ENCODE data around the gene CRY2. TPM values are rescaled to one million over a fixed set of nuclear protein-coding genes. Genes with fewer than 3 reads are reported as not detected.

The CRY2 gene
- total RNA-seq, 1 experiment from 2014 or later, result 8.1 TPM

GRCh38 chr11:45924927-45925326, 77.7 kb downstream of the CRY2 start:
- intact Hi-C loops (cut with micrococcal nuclease), result no loop called here
- no peak overlapping the region for H3K27ac Mint-ChIP-seq (ENCODE audit: low read depth, unreplicated experiment)
- no peak for DNase-seq (ENCODE audit: unreplicated experiment)
- H3K4me1 Mint-ChIP-seq (ENCODE audit: insufficient read depth, unreplicated experiment), result peaks cover 13% of the 10 kb centered on the region
- no TSS peak for BruUV-seq (replicated peaks)
- CTCF ChIA-PET, result interaction anchor here (0.9 to 1.0 kb wide), 2 partner anchors 11 to 82 kb away, joined by 3 read pairs; no protein-coding TSS in a partner anchor
- H3K9me3 Mint-ChIP-seq (ENCODE audit: unreplicated experiment), result no peaks in the 10 kb centered on the region
- H3K36me3 Mint-ChIP-seq (ENCODE audit: insufficient read depth, unreplicated experiment), result peaks cover under 1% of the 10 kb centered on the region
- no peaks in the 10 kb centered on the region for H3K27me3 Mint-ChIP-seq (ENCODE audit: insufficient read depth, unreplicated experiment)
- TF ChIP-seq CTCF (IDR thresholded peaks at IDR 0.05; ENCODE audit: unreplicated experiment), result no peak
- no peak overlapping the region for H3K4me3 Mint-ChIP-seq (ENCODE audit: unreplicated experiment)
- POLR2A ChIA-PET, result interaction anchor here (0.9 kb wide), 1 partner anchor 8 kb away, joined by 3 read pairs; no protein-coding TSS in a partner anchor

DNA sequence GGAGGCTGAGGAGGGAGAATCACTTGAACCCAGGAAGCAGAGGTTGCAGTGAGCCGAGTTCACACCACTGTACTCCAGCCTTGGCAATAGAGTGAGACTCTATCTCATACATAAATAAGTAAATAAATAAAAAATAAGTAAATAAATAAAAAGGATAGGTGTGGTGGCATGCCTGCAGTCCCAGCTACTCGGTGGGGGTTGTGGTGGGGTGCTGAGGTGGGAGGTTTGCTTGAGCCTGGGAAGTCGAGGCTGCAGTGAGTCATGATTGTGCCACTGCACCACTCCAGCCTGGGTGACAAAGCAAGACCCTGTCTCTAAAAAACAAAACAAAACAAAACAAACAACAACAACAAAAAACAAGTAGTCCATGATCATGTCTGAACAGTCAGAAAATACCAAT, 78.3 kb downstream of the CRY2 start:
- H3K27ac Mint-ChIP-seq (ENCODE audit: low read depth, unreplicated experiment), result no peak overlapping the region
- H3K9me3 Mint-ChIP-seq (ENCODE audit: unreplicated experiment), result no peaks in the 10 kb centered on the region
- no peak for TF ChIP-seq CTCF (IDR thresholded peaks at IDR 0.05; ENCODE audit: unreplicated experiment)
- H3K4me1 Mint-ChIP-seq (ENCODE audit: insufficient read depth, unreplicated experiment), result peaks cover 19% of the 10 kb centered on the region
- peaks cover 5% of the 10 kb centered on the region for H3K36me3 Mint-ChIP-seq (ENCODE audit: insufficient read depth, unreplicated experiment)
- no peaks in the 10 kb centered on the region for H3K27me3 Mint-ChIP-seq (ENCODE audit: insufficient read depth, unreplicated experiment)
- no peak for DNase-seq (ENCODE audit: unreplicated experiment)
- H3K4me3 Mint-ChIP-seq (ENCODE audit: unreplicated experiment), result no peak overlapping the region
- intact Hi-C loops (cut with micrococcal nuclease), result no loop called here
- no TSS peak for BruUV-seq (replicated peaks)
- ChIA-PET CTCF (interaction anchor here (0.9 to 1.1 kb wide), 2 partner anchors 10 to 40 kb away, joined by 3 to 7 read pairs; no protein-coding TSS in a partner anchor), POLR2A (interaction anchor here (0.9 kb wide), 1 partner anchor 9 kb away, joined by 3 read pairs; no protein-coding TSS in a partner anchor)

GRCh38 chr11:45926001-45926401, 78.7 kb downstream of the CRY2 start:
- ChIA-PET CTCF (interaction anchor here (0.9 to 1.1 kb wide), 2 partner anchors 10 to 39 kb away, joined by 3 to 7 read pairs; no protein-coding TSS in a partner anchor), POLR2A (no interaction called here)
- no TSS peak for BruUV-seq (replicated peaks)
- Mint-ChIP-seq H3K4me1 (ENCODE audit: insufficient read depth, unreplicated experiment) (peaks cover 23% of the 10 kb centered on the region), H3K9me3 (ENCODE audit: unreplicated experiment) (no peaks in the 10 kb centered on the region), H3K36me3 (ENCODE audit: insufficient read depth, unreplicated experiment) (peaks cover 5% of the 10 kb centered on the region), H3K27me3 (ENCODE audit: insufficient read depth, unreplicated experiment) (no peaks in the 10 kb centered on the region), H3K4me3 (ENCODE audit: unreplicated experiment) (no peak overlapping the region), H3K27ac (ENCODE audit: low read depth, unreplicated experiment) (no peak overlapping the region)
- no peak for TF ChIP-seq CTCF (IDR thresholded peaks at IDR 0.05; ENCODE audit: unreplicated experiment)
- DNase-seq (ENCODE audit: unreplicated experiment), result no peak
- intact Hi-C loops (cut with micrococcal nuclease), result no loop called here

DNA sequence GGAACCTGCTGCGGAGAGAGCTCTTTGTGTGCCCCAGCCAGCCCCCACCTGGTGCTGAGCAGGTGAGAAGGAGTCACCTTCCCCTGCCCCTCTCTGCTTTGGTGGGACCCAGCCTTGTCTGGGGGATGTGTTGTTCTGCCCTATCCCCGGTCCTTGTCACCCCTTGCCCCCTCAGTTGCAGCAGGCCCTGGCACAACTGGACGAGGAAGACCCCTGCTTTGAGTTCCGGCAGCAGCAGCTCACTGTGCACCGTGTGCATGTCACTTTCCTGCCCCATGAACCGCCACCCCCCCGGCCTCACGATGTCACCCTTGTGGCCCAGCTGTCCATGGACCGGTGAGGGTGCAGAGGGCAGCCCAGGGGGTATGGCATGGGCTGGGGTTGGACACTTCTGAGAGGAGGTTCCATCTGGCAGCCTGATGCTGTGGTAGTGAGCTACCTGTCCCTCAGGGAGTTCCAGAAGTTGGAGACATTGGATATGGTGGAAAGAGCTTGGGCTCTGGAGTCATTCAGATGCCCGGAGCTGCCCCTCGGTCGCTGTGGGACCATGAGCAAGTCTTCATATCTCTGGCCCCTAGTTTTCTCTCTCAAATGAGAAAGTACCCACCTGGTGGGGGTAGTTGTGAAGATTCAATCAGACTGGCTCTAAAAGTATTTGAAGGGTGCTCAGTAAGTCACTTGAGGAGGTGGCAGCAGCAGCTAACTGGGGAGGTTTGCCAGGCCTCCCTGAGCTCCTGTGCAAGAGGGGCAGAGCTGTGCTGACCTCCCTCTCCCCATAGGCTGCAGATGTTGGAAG, 79.5 kb downstream of the CRY2 start:
- POLR2A ChIA-PET, result interaction anchor here (1.2 kb wide), 1 partner anchor 8 kb away, joined by 5 read pairs; the partner anchor contains the start of gene PEX16
- intact Hi-C loops (cut with micrococcal nuclease), result no loop called here
- BruUV-seq (replicated peaks), result no TSS peak
- H3K4me3 Mint-ChIP-seq (ENCODE audit: unreplicated experiment), result no peak overlapping the region
- CTCF ChIA-PET, result interaction anchor here (0.5 to 1.1 kb wide), 3 partner anchors 39 to 790 kb away, joined by 4 to 7 read pairs (median 4); no protein-coding TSS in a partner anchor
- peaks cover 11% of the 10 kb centered on the region for H3K36me3 Mint-ChIP-seq (ENCODE audit: insufficient read depth, unreplicated experiment)
- no peak overlapping the region for H3K27ac Mint-ChIP-seq (ENCODE audit: low read depth, unreplicated experiment)
- no peak for TF ChIP-seq CTCF (IDR thresholded peaks at IDR 0.05; ENCODE audit: unreplicated experiment)
- no peak for DNase-seq (ENCODE audit: unreplicated experiment)
- H3K9me3 Mint-ChIP-seq (ENCODE audit: unreplicated experiment), result no peaks in the 10 kb centered on the region
- H3K27me3 Mint-ChIP-seq (ENCODE audit: insufficient read depth, unreplicated experiment), result no peaks in the 10 kb centered on the region
- H3K4me1 Mint-ChIP-seq (ENCODE audit: insufficient read depth, unreplicated experiment), result peaks cover 31% of the 10 kb centered on the region

Measured in MCF 10A (cell line).